Chondrocyte (in vitro differentiated cells): ENCODE results near the gene USP15. TPM values are rescaled to one million over a fixed set of nuclear protein-coding genes. Genes with fewer than 3 reads are reported as not detected.

Experiments
- DNase-seq: peaks from one replicate; pipeline ENCODE4 v3.0.0; 2021; ENCODE audit warnings: mixed read lengths, low spot score
- H3K27ac Mint-ChIP-seq: one replicate; pipeline ENCODE4 v1.8.0; 2021; ENCODE audit warnings: mild to moderate bottlenecking, moderate library complexity, mixed read lengths; ENCODE audit not compliant: unreplicated experiment
- H3K27me3 Mint-ChIP-seq: 2 replicates; pipeline ENCODE4 v1.8.0; 2021; ENCODE audit warnings: low read depth, mixed read lengths
- H3K36me3 Mint-ChIP-seq: 2 replicates; pipeline ENCODE4 v1.8.0; 2021; ENCODE audit warnings: low read depth, mixed read lengths
- H3K4me1 Mint-ChIP-seq: 2 replicates; pipeline ENCODE4 v1.8.0; 2021; ENCODE audit warnings: low read depth, mild to moderate bottlenecking, mixed read lengths
- H3K4me3 Mint-ChIP-seq: one replicate; pipeline ENCODE4 v1.8.0; 2021; ENCODE audit warnings: mild to moderate bottlenecking, moderate library complexity, mixed read lengths; ENCODE audit not compliant: unreplicated experiment
- H3K9me3 Mint-ChIP-seq: 2 replicates; pipeline ENCODE4 v1.8.0; 2021; ENCODE audit warnings: low read depth, mixed read lengths
- CTCF ChIP-seq: fragments of 200-600 bp; sonication (generic); IDR thresholded peaks from 2 replicates; pipeline ENCODE4 v1.5.0; 2021; ENCODE audit warnings: antibody characterized with exemption, mild to moderate bottlenecking, moderate library complexity
- total RNA-seq: library from RNA; stranded (reverse); gene quantifications from 3 replicates; pipeline ENCODE4 v1.2.1, GENCODE V29; 2021

USP15 gene
- total RNA-seq, 1 donor from 2014 or later = 48.2 TPM

- TF ChIP-seq CTCF = no peak
- Mint-ChIP-seq H3K36me3 (peaks cover 24% of the 10 kb centered on the region), H3K4me3 (no peak overlapping the region), H3K27ac (no peak overlapping the region), H3K9me3 (peaks cover 15% of the 10 kb centered on the region), H3K27me3 (no peaks in the 10 kb centered on the region), H3K4me1 (peaks cover 2% of the 10 kb centered on the region)
- no peak for DNase-seq
Measured at GRCh38 chr12:62345667-62346066, 85.5 kb downstream of the USP15 start.

- Mint-ChIP-seq H3K27ac (no peak overlapping the region), H3K4me1 (peaks cover 2% of the 10 kb centered on the region), H3K36me3 (peaks cover 19% of the 10 kb centered on the region)
Measured at GRCh38 chr12:62346817-62347216, 86.6 kb downstream of the USP15 start.

GRCh38 chr12:62347922-62348650 is 87.9 kb downstream of the USP15 start:
- no peaks in the 10 kb centered on the region for H3K27me3 Mint-ChIP-seq
- H3K36me3 Mint-ChIP-seq = peaks cover 19% of the 10 kb centered on the region
- no peak for TF ChIP-seq CTCF
- H3K4me1 Mint-ChIP-seq = peaks cover 2% of the 10 kb centered on the region
- DNase-seq = no peak
- peaks cover 12% of the 10 kb centered on the region for H3K9me3 Mint-ChIP-seq
- no peak overlapping the region for H3K27ac Mint-ChIP-seq
- no peak overlapping the region for H3K4me3 Mint-ChIP-seq

More at GRCh38 chr12:62346817-62347216, 86.6 kb downstream of the USP15 start:
- H3K4me3 Mint-ChIP-seq = no peak overlapping the region
- no peak for DNase-seq
- peaks cover 12% of the 10 kb centered on the region for H3K9me3 Mint-ChIP-seq
- H3K27me3 Mint-ChIP-seq = no peaks in the 10 kb centered on the region
- TF ChIP-seq CTCF = no peak

- Mint-ChIP-seq H3K36me3 (peaks cover 3% of the 10 kb centered on the region), H3K27ac (no peak overlapping the region), H3K9me3 (peaks cover under 1% of the 10 kb centered on the region), H3K4me1 (peaks cover 2% of the 10 kb centered on the region), H3K4me3 (no peak overlapping the region), H3K27me3 (no peaks in the 10 kb centered on the region)
- no peak for DNase-seq
- no peak for TF ChIP-seq CTCF
Measured at GRCh38 chr12:62350554-62350953, 90.3 kb downstream of the USP15 start.

- Mint-ChIP-seq H3K36me3 (peaks cover 3% of the 10 kb centered on the region), H3K27ac (no peak overlapping the region), H3K27me3 (no peaks in the 10 kb centered on the region), H3K4me1 (peaks cover 2% of the 10 kb centered on the region), H3K9me3 (no peaks in the 10 kb centered on the region), H3K4me3 (no peak overlapping the region)
- DNase-seq = no peak
- no peak for TF ChIP-seq CTCF
Measured at GRCh38 chr12:62351326-62351725, 91.1 kb downstream of the USP15 start.
